ENCODE measurements around the gene PMP22.

The PMP22 gene

GRCh38 chr17:15260376-15261257 is 4.5 kb downstream of the PMP22 start:
- TF ChIP-seq POLR2A (IDR thresholded peaks at IDR 0.05; ENCODE audit: extremely low read depth, insufficient read length) = no peak
- TF ChIP-seq CTCF (IDR thresholded peaks at IDR 0.05; ENCODE audit: low read depth, low read length) = peak; percentile 42
- peak overlapping the region; percentile 56 for H3K4me3 ChIP-seq (ENCODE audit: low read depth, low read length)
- DNase-seq (ENCODE audit: low read depth) = peak; percentile 84

DNA sequence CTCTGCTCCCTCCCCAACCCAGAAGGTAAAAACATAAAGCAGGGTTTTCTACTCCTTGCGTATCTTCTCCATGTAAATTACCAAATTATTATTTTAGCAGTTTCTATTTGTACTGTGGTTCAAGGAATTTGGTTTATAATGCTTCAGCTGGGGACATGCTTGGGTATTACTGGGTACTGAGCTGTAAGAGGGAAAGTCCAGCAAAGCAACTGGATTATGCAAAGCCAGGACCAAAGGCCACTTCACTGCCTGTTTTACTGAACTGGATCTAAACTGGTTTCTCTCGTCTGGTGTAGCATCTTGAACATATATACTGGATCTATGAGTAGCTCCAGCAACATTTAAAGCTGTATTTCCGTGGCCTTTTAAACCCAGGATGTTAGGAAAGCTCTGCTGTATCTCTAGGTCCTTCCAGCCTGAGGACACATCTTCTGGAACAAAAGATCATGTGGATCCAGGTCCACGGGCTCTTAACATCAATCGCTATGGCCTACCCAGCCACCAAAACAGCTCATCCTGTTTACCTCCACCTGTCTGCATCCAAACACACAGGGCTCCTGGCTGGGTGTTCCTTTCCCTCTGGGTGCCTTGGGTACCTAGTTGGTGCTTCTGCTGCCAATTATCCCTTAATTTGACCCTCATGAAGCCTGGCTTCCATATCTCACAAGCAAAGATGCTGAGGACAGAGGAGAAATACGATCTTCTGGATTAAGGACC is 7.2 kb downstream of the PMP22 start:
- DNase-seq (ENCODE audit: low read depth) = no peak
- TF ChIP-seq, protein P1, sequence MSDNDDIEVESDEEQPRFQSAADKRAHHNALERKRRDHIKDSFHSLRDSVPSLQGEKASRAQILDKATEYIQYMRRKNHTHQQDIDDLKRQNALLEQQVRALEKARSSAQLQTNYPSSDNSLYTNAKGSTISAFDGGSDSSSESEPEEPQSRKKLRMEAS (IDR thresholded peaks at IDR 0.05; ENCODE audit: low read depth, low read length) = no peak
- no peak for TF ChIP-seq MYC (IDR thresholded peaks at IDR 0.05; ENCODE audit: low read depth, low read length)
- no peak overlapping the region for H3K4me3 ChIP-seq (ENCODE audit: low read depth, low read length)

DNA sequence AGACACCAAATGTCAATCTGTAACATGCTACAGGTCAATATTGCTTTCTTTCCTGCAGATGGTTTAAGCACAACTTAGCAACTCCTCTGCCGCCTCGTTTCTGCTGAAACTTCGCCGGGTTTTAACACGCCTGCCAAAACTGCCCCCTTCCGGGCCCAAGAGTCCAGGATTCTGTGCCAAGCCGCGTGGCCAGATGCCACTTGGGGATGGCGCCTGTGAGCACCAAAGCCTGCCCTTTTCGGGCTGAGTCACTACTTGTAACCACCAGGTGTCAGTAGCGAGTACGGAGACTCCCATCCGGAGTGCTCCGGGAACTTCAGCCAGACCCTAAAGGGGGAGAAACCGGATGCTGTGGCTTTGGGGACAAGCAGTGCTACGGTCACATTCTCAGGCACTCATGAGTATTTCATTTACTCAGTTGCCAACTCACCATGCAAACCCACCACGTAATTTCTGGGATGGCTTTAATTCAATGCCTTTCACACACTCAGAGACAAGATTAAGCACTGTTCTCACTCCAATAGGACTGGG is 7.8 kb downstream of the PMP22 start:
- peak; percentile 93 for DNase-seq (ENCODE audit: low read depth)
- TF ChIP-seq, protein P1 (IDR thresholded peaks at IDR 0.05; ENCODE audit: low read depth, low read length) = peak; percentile 83
- peak; percentile 42 for TF ChIP-seq MYC (IDR thresholded peaks at IDR 0.05; ENCODE audit: low read depth, low read length)
- no peak for TF ChIP-seq POLR2A (IDR thresholded peaks at IDR 0.05; ENCODE audit: extremely low read depth, insufficient read length)
- peak; percentile 96 for TF ChIP-seq CTCF (IDR thresholded peaks at IDR 0.05; ENCODE audit: low read depth, low read length)
- no peak overlapping the region for H3K4me3 ChIP-seq (ENCODE audit: low read depth, low read length)

DNA sequence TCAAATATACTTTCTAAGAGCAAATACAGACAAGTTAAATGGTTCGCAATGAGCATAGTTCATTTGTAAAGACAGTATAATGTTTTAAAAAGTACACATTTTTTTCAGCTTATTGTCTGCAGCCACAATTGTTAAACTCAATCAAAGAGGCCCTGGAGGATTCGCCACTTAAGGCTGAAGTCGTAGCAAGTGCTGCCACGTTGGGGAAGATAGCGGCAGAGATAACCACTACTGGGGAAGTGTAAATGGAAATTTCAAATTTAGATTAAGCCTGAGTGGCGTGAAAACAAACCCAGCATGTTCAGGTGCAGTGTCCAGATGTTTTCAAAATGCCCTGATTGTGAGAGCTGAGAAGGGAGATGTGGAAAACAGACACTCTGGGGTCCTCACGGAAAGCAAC is 8.4 kb downstream of the PMP22 start:
- no peak for DNase-seq (ENCODE audit: low read depth)
- no peak for TF ChIP-seq MYC (IDR thresholded peaks at IDR 0.05; ENCODE audit: low read depth, low read length)
- no peak for TF ChIP-seq CTCF (IDR thresholded peaks at IDR 0.05; ENCODE audit: low read depth, low read length)
- no peak overlapping the region for H3K4me3 ChIP-seq (ENCODE audit: low read depth, low read length)

DNA sequence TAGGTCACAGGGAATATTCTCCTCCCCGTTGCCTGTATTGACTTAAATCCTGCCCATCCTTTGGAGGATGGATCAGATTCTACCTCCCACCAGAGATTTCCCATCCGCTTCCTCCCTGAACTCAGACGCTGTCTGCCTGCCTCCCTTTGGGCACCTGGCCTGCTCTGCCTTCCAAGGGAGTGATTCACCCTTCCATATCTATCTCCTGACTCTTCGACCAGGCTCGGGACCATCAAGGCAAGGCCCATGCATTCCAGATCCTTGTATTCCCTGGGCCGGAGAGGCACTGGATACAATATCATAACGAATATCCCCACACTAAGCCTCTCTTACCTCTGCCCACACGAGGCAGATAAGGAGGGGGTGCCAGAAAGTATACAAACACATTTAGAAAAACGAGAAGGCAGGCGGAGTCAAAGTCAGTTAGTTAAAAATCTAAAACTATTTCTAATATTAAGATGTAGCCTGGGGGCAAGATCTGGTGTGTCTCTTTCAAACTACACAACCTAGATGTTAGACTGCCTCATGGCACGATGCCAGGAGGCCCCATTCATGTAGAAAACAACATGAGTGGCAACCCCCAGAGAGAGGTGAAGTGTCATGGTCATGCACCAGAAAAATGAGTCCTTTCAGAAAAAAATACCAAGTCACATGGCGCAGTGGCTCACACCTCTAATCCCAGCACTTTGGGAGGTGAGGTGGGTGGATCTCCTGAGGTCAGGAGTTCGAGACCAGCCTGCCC is 9.2 kb downstream of the PMP22 start:
- no peak overlapping the region for H3K4me3 ChIP-seq (ENCODE audit: low read depth, low read length)
- DNase-seq (ENCODE audit: low read depth) = no peak
- TF ChIP-seq, protein P1 (IDR thresholded peaks at IDR 0.05; ENCODE audit: low read depth, low read length) = no peak

DNA sequence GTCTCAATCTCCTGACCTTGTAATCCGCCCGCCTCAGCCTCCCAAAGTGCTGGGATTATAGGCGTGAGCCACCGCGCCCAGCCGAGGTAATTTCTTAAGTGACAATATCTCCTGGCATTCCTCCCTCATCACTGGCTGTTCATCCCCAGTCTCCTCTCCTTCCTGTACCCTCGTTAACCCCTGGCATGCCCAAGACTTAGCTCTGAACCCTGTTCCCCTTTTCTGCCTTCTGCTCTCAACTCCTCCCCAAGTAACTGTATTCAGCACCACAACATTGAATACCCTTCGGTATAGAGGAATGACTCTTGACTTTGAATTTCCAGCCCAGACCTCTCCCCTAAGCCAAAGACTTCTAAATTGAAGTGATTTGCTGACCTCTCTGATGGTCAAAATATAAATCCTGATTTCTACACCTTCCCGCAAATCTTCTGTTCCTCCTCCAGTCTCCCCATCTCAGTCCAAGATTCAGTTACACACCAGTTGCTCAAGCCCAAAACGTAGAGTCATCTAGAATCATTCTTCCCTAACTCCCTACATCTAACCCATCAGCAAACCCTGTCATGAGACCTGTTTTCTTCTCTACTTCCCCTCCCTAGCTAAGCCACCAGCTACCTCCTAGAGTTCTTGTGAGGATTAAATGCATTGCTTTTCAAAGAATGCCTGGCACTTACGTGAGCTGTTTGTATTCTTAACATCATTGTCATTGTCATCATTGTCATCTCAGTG is 14.8 kb downstream of the PMP22 start:
- DNase-seq (ENCODE audit: low read depth) = no peak
- no peak overlapping the region for H3K4me3 ChIP-seq (ENCODE audit: low read depth, low read length)
- TF ChIP-seq CTCF (IDR thresholded peaks at IDR 0.05; ENCODE audit: low read depth, low read length) (no peak), POLR2A (IDR thresholded peaks at IDR 0.05; ENCODE audit: extremely low read depth, insufficient read length) (no peak)

Data from NB4 (cell line).